MCF 10A (cell line): ENCODE results near the gene ADTRP. TPM values are rescaled to one million over a fixed set of nuclear protein-coding genes. Genes with fewer than 3 reads are reported as not detected.

Experiments used
- BruUV-seq: library from RNA; stranded (reverse); fragments of 400-500 nt; replicated peaks from 2 replicates; lab custom pipeline; 2021; lab: Mats Ljungman, UMichigan
- CTCF ChIA-PET: fragments of 300-600 bp; sonication (Branson Sonifier 250); formaldehyde crosslinking; extraction: SDS; loops from one replicate; lab custom pipeline; 2021; ENCODE audit warnings: antibody characterized with exemption, inconsistent platforms; lab: Yijun Ruan, JAX
- POLR2A ChIA-PET: fragments of 300-600, 350-650 bp; sonication (Branson Sonifier 250); formaldehyde crosslinking; extraction: SDS; loops from one replicate; lab custom pipeline; 2020; ENCODE audit warnings: antibody characterized with exemption, inconsistent platforms; lab: Yijun Ruan, JAX
- DNase-seq: peaks from one replicate; pipeline ENCODE4 v3.0.0-alpha.2; 2018; ENCODE audit not compliant: unreplicated experiment
- H3K27ac Mint-ChIP-seq: one replicate; pipeline ENCODE4 v1.8.0; 2022; ENCODE audit warnings: mild to moderate bottlenecking, low read depth, mixed read lengths; ENCODE audit not compliant: unreplicated experiment
- H3K27me3 Mint-ChIP-seq: one replicate; pipeline ENCODE4 v1.8.0; 2022; ENCODE audit warnings: mixed read lengths; ENCODE audit not compliant: insufficient read depth, unreplicated experiment
- H3K36me3 Mint-ChIP-seq: one replicate; pipeline ENCODE4 v1.8.0; 2022; ENCODE audit warnings: mild to moderate bottlenecking, moderate library complexity, mixed read lengths; ENCODE audit not compliant: insufficient read depth, unreplicated experiment
- H3K4me1 Mint-ChIP-seq: one replicate; pipeline ENCODE4 v1.8.0; 2022; ENCODE audit warnings: mixed read lengths; ENCODE audit not compliant: insufficient read depth, unreplicated experiment
- H3K4me3 Mint-ChIP-seq: one replicate; pipeline ENCODE4 v1.8.0; 2022; ENCODE audit warnings: mild to moderate bottlenecking, moderate library complexity, mixed read lengths; ENCODE audit not compliant: unreplicated experiment
- H3K9me3 Mint-ChIP-seq: one replicate; pipeline ENCODE4 v1.8.0; 2022; ENCODE audit warnings: mixed read lengths; ENCODE audit not compliant: unreplicated experiment
- CTCF ChIP-seq: fragments of 200-600 bp; IDR thresholded peaks from one replicate; pipeline ENCODE4 v1.8.0; 2022; ENCODE audit warnings: antibody characterized with exemption, mild to moderate bottlenecking; ENCODE audit not compliant: unreplicated experiment
- intact Hi-C: fragments of 100-400 bp; cut with micrococcal nuclease; formaldehyde crosslinking; loops from 2 replicates; pipeline ENCODE4 v1.14.1; 2022
- total RNA-seq: library from RNA; stranded (reverse); gene quantifications from 2 replicates; pipeline ENCODE4 v1.2.3, GENCODE V29; 2022

ADTRP gene
- total RNA-seq, 1 experiment from 2014 or later, result 14.8 TPM

- ChIA-PET POLR2A (no interaction called here), CTCF (no interaction called here)
- no peak for TF ChIP-seq CTCF
- no TSS peak for BruUV-seq
- intact Hi-C loops, result no loop called here
- DNase-seq, result no peak
- Mint-ChIP-seq H3K27ac (no peak overlapping the region), H3K4me3 (no peak overlapping the region), H3K36me3 (no peaks in the 10 kb centered on the region), H3K4me1 (peaks cover 5% of the 10 kb centered on the region), H3K27me3 (no peaks in the 10 kb centered on the region), H3K9me3 (no peaks in the 10 kb centered on the region)
Observed at GRCh38 chr6:11730641-11731040, 48.0 kb downstream of the ADTRP start.

- BruUV-seq, result no TSS peak
- Mint-ChIP-seq H3K9me3 (no peaks in the 10 kb centered on the region), H3K4me1 (peaks cover 5% of the 10 kb centered on the region), H3K36me3 (no peaks in the 10 kb centered on the region), H3K27ac (no peak overlapping the region), H3K27me3 (no peaks in the 10 kb centered on the region), H3K4me3 (no peak overlapping the region)
- no peak for TF ChIP-seq CTCF
- intact Hi-C loops, result no loop called here
- DNase-seq, result no peak
- POLR2A ChIA-PET, result no interaction called here
- CTCF ChIA-PET, result no interaction called here
Observed at GRCh38 chr6:11729076-11729475, 49.5 kb downstream of the ADTRP start.

- no peak for TF ChIP-seq CTCF
- Mint-ChIP-seq H3K9me3 (no peaks in the 10 kb centered on the region), H3K4me3 (no peak overlapping the region), H3K27ac (no peak overlapping the region), H3K4me1 (peaks cover 5% of the 10 kb centered on the region), H3K27me3 (no peaks in the 10 kb centered on the region), H3K36me3 (no peaks in the 10 kb centered on the region)
- BruUV-seq, result no TSS peak
- ChIA-PET POLR2A (no interaction called here), CTCF (no interaction called here)
- no peak for DNase-seq
- intact Hi-C loops, result no loop called here
Observed at GRCh38 chr6:11727998-11728961, 50.3 kb downstream of the ADTRP start.

- BruUV-seq, result no TSS peak
- DNase-seq, result no peak
- ChIA-PET POLR2A (no interaction called here), CTCF (no interaction called here)
- Mint-ChIP-seq H3K9me3 (no peaks in the 10 kb centered on the region), H3K36me3 (no peaks in the 10 kb centered on the region), H3K27me3 (no peaks in the 10 kb centered on the region), H3K27ac (peak overlapping the region; percentile 5), H3K4me1 (peaks cover 5% of the 10 kb centered on the region), H3K4me3 (no peak overlapping the region)
- TF ChIP-seq CTCF, result no peak
- intact Hi-C loops, result no loop called here
Observed at GRCh38 chr6:11727346-11727997, 51.1 kb downstream of the ADTRP start.
